Measurements from ENCODE around the gene ATP11A.
"Not testable (repeated sequence)": the region's sequence is repeated elsewhere in the genome, so short reads cannot be mapped to it uniquely, and the experiment has no call there.

Gene ATP11A

GRCh38 chr13:112863356-112863755 lies 173.5 kb downstream of the ATP11A start:
- not testable (repeated sequence) for DNase-seq (ENCODE audit: low read depth)

GRCh38 chr13:112865478-112865877 lies 175.6 kb downstream of the ATP11A start:
- not testable (repeated sequence) for DNase-seq (ENCODE audit: low read depth)

- no peak for DNase-seq (ENCODE audit: low read depth)
Measured at GRCh38 chr13:112867301-112867711, 177.5 kb downstream of the ATP11A start.

- DNase-seq (ENCODE audit: low read depth): no peak
Measured at GRCh38 chr13:112868308-112868707, 178.5 kb downstream of the ATP11A start.

- DNase-seq (ENCODE audit: low read depth): no peak
Measured at GRCh38 chr13:112869202-112870050, 179.6 kb downstream of the ATP11A start.

GRCh38 chr13:112870051-112870331 lies 180.2 kb downstream of the ATP11A start:
- no peak for DNase-seq (ENCODE audit: low read depth)

- DNase-seq (ENCODE audit: low read depth): no peak
Measured at GRCh38 chr13:112870737-112871287, 181.0 kb downstream of the ATP11A start.

- DNase-seq (ENCODE audit: low read depth): no peak
Measured at GRCh38 chr13:112871742-112872141, 181.9 kb downstream of the ATP11A start.

GRCh38 chr13:112872657-112873631 lies 183.1 kb downstream of the ATP11A start:
- not testable (repeated sequence) for DNase-seq (ENCODE audit: low read depth)

GRCh38 chr13:112873851-112874750 lies 184.3 kb downstream of the ATP11A start:
- DNase-seq (ENCODE audit: low read depth): peak; percentile 64

GRCh38 chr13:112874751-112875300 lies 185.0 kb downstream of the ATP11A start:
- no peak for DNase-seq (ENCODE audit: low read depth)

- DNase-seq (ENCODE audit: low read depth): no peak
Measured at GRCh38 chr13:112875627-112876026, 185.8 kb downstream of the ATP11A start.

- no peak for DNase-seq (ENCODE audit: low read depth)
Measured at GRCh38 chr13:112876305-112877000, 186.6 kb downstream of the ATP11A start.

- DNase-seq (ENCODE audit: low read depth): no peak
Measured at GRCh38 chr13:112877066-112877465, 187.2 kb downstream of the ATP11A start.

GRCh38 chr13:112877539-112877938 lies 187.7 kb downstream of the ATP11A start:
- no peak for DNase-seq (ENCODE audit: low read depth)

GRCh38 chr13:112877976-112878955 lies 188.4 kb downstream of the ATP11A start:
- DNase-seq (ENCODE audit: low read depth): no peak

- no peak for DNase-seq (ENCODE audit: low read depth)
Measured at GRCh38 chr13:112879283-112879833, 189.5 kb downstream of the ATP11A start.

- DNase-seq (ENCODE audit: low read depth): no peak
Measured at GRCh38 chr13:112880221-112880641, 190.4 kb downstream of the ATP11A start.

GRCh38 chr13:112880976-112881540 lies 191.2 kb downstream of the ATP11A start:
- DNase-seq (ENCODE audit: low read depth): no peak
